GM19099 (cell line): ENCODE data around the gene TBXAS1.

Experiments used
- POLR2A ChIP-seq: IDR thresholded peaks from 3 replicates; pipeline ENCODE4 v1.6.1; 2011; ENCODE audit warnings: low read depth; ENCODE audit not compliant: insufficient read length; ENCODE audit errors: extremely low read depth

TBXAS1 gene

DNA sequence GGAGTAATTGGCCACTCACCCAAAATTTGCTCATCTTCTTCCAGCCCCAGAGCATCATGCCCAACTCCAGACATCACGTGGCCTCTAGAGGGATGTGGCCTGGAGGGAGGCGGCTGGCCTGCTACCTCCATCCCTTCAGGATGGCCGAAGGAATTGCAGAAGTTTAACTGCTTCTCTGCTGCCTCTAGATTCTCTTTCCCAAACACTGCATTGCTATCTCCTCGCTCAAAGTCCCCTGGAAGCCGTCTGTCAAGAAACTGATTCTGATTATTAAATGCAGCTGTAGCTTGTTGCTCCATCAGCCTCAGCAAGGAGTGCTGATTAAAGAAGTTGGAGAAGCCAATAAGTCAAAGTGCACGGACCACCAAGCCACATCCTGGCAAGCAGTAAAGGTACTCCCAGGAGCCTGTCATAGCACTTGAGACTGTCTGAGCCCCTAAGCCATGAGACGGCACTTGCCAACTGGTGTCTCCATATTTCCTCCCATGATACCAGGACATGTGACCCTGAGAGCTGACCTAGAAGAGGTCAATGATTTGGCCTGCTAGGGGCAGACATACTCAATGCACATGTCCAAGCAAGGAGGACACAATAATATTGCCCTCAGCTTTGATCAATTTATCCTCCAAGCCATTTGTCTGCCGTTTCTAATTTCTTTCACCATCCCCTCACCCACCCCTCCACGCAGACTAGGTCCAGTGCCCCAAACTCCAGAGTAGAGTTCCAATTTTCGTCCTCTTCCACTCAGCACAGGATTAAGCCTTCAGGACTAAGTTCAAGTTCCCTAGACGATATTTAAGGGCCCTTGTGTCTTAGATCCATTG lies 84.2 kb downstream of the TBXAS1 start:
- no peak for TF ChIP-seq POLR2A

DNA sequence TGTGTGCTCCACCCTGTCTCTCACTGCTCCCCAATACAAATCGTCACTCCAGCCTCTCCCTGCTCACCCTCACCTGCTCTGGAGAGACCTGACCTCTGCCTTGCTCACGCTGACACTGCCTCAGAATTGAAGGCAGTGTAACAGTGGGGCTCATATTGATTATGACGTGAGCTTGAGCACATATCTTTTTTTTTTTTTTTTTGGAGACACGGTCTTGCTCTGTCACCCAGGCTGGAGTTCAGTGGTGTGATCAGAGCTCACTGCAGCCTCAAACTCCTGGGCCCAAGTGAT lies 84.7 kb downstream of the TBXAS1 start:
- TF ChIP-seq POLR2A, result no peak

DNA sequence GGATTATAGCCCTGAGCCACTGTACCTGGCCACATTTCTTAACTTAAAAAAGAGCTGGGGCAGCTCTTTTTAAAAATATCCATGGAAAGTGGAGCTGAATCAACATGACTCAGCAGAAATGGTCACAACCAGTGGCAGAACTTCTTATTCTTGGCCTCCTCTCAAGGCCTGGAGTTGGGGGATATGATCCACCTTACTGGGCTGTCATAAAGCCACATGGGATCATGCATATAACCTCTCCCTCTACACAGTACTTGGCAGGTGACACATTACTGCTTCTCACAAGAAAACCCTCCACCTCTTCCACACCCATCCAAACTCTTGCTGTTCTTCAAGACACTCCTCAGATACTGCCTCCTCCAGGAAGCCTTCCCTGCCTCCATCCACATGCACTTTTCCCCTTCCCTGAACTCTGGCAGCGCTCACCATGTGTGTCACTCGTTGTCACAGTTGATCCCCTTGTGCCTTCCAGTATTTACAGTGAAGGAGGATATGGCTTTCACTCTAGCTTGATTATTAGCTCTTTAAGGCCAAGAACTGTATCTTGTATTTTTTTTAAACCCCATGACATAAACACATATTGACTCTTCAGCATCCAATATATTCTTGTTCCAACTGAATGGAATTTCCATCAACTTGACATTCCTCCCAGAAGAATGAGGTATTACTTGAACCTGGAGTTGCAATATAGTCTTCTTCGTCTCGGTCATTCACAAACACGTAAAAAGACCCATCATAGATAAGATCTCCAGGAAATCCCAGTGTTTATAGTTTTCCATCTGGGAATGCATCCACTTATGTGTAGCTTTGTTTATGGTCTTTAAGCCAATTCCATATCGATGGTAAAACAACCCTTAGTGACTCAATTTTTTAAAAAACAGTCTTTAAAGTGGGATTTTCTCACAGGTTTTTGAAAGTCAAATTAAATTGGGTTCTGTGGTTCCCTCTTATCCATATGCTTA lies 85.5 kb downstream of the TBXAS1 start:
- TF ChIP-seq POLR2A, result no peak

DNA sequence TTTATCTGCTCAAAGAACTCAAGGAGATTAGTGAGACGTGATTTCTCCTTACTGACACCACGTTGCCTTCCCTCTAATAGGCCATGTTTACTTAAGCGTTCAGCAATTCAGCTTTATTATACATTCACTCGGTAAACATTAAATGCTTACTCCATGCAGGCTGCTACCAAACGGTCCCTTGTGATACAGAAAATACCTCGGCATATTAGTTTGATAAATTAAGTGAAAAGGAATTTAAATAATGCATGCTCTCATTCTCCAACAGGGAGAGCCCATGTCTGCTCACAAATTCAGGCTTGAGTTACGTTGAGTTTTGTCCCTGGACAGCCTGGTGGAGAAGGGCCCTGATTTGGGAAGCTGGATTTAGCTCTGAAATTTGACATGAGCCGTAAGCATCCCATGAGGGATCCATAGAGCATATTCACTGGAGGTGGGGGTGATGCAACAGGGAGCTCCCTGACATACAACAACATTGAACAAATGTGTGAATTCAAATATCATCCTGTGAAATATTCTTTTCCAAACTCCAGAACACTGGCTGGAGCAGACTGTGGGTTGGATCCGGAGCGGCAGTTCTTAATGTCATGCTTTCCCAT lies 86.3 kb downstream of the TBXAS1 start:
- TF ChIP-seq POLR2A, result no peak

DNA sequence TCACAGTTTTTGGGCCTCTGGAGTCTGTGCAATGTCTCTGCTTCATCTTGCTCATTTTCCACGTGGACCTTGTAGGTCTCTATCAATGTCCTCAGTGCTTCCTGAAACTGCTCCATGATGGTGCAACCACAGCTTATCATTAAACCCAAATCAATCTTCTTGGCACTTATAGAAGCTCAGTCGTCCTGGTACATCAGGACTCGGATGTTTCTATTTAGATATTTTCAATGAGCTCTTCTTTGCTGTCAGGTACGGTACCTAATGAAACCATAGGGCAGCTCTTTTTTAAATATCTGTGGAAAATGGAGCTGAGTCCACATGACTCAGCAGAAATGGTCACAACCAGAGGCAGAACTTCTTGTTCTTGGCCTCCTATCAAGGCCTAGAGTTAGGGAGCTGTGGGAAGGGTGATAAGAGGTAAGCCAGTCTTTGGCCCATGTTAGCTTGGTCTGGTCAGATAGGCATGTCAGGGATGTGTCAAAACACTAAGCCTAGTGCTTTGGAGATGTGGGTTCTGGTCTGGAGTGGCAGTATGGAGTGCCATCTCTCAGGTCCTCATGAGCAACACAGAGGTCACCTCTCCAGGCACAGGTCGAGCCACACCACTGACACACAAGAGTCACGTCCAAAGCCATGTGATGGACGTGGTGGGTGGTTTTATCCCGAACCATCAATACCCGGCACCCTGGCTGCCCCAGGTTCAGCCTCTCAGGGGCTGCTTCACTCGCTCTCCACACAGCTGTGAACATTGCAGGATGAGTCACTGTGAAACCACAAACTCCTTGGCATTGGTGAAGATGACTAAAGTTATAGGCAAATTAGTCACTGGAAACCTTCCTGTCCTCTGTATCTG lies 87.0 kb downstream of the TBXAS1 start:
- no peak for TF ChIP-seq POLR2A

DNA sequence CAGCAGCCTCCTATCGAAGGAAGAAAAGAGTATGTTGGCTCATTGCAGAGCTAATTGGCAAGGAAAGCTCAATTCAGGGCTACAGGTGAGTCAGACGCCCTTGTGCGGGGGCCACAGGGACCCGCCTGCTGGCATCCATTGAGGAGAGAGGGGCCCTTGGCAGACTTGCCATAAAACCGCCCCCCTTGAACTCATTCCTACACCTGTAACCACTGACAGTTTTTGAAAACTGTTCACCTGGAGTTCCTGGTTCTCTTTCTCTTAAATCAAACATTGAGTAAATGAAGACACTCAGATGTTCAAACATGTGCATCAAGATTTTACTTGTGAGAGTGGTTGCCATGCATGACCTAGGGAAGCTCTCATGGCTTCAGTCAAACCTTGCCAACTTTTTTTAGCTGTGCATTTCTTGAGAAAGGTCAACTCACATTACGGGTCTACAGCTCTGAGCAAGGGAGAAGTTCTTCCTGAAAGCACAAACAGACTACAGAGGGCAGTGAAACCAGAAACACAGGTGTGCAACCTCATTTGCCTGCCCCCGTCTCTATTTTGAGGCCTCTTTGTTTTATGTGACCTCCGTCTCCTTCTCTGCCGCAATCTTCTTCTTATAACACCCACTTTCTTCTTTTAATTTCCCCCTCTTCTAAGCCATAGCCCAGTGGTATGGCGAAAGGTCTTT lies 87.8 kb downstream of the TBXAS1 start:
- TF ChIP-seq POLR2A, result no peak

DNA sequence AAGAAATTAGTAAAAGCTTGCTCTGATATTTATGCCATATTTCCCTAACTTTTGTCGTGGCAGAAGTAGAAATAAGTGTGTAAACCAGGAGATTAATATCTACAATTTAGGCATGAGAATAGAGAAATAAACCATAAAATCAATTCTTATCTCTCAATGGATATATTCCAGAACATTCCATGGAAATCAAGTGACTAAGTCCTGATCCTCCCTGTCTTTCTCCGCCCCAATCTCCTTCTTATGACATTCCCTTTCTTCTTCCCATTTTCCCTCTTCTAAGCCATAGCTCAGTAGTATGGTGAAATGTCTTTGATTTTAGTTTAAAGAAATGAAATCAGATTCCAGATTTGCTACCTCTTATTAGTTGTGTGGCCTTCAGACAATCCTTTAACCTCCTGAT lies 88.8 kb downstream of the TBXAS1 start:
- TF ChIP-seq POLR2A, result no peak

DNA sequence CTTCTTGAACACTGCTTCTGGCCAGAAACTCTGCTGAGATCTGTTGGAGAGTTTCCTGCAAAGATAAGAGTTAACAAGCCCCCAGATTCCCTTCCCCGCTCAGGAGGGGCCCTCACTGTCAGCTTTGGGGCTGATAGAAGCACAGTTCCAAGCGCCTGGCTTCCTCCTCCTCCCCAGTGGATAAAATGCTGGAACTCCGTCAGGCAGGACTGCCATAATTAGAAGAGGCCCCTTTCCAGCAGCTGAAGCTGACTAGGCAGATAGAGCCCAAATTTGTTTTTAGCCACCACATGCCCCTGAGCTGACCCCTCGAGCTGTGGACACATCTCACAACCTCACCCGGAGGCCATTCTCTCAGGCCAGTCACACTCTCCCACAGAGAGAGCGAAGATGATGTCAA lies 89.4 kb downstream of the TBXAS1 start:
- no peak for TF ChIP-seq POLR2A

DNA sequence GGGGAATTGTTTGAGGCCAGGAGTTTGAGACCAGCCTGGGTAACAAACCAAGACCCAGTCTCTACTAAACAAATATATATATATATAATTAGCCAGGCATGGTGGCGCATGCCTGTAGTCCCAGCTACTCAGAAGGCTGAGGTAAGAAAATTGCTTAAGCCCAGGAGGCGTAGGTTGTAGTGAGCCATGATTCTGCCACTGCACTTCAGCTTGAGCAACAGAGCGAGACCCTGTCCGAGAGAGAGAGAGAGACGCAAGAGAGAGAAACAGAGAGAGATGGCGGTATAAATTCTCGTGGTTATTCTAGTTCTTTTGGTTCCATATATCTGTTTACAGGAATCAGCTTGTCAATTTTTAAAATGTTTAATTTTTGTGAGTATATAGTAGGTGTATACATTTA lies 94.0 kb downstream of the TBXAS1 start:
- no peak for TF ChIP-seq POLR2A

DNA sequence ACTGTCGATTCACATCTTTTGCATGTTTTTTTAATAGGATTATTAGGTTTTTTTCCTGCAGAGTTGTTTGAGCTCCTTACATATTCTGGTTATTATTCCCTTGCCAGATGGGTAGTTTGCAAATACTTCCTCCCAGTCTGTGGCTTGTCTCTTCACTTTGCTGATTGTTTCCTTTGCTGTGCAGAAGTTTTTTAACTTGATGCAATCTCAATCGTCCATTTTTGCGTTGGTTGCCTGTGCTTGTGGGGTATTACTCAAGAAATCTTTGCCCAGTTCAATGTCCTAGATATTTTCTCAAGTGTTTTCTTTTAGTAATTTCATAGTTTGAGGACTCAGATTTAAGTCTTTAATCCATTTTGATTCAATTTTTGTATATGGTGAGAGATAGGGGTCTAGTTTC lies 95.4 kb downstream of the TBXAS1 start:
- TF ChIP-seq POLR2A, result no peak

DNA sequence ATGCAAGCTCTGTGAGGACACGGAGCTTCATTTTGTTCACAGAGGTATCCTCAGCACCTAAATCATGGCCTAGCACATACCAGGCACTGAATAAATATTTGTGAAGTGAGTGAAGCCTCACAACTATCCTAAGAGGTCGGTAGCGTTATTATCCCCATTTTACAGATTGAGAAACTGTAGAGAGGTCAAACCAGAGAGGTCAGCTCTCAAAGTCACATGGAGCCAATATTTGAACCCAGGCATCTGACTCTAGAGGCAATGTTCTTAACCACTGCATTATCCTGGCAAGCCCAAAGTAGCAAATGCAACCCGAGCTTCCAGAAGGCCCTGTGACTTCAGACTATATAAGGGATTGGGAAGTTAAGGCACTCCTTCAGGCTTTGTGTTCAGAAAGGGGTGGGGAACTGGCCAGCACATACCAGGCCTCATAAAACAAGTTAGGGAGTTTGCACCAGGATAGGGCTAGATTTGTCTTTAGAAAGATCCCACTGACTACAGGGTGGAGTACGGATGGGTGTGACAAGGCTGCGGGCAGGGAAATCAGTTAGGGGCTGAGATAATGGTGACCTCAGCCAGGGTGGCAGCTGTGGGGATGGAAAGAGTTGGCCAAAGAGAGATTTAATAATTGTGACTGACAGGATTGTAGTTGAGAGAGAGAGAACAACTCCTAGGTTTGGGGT lies 101.4 kb downstream of the TBXAS1 start:
- TF ChIP-seq POLR2A, result no peak

DNA sequence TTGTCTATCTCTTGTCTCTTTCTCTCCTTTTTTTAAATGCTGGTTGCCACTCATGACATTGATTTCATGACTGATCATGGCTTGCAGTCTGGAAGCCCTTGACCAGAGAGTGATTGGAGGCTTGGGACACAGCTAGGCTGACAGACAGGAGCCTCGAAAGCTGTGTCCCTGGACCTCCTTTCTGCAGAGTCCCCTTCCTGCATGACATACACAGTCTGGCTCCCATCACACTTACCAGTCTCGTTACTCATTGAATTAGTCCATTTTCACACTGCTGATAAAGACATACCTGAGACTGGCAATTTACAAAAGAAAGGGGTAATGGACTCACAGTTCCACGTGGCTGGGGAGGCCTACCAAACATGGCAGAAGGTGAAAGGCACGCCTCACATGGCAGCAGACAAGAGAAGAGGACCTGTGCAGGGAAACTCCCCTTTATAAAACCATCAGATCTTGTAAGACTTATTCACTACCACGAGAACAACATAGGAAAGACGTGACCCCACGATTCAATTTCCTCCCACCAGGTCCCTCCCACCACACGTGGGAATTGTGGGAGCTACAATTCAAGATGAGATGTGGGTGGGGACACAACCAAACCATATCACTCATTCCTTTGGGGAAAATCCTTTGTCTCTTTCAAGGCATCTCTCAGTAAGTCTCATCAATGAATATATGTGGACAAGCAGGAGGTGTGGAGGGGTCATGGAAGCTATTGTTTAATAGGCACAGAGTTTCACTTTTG lies 102.3 kb downstream of the TBXAS1 start:
- TF ChIP-seq POLR2A, result no peak

DNA sequence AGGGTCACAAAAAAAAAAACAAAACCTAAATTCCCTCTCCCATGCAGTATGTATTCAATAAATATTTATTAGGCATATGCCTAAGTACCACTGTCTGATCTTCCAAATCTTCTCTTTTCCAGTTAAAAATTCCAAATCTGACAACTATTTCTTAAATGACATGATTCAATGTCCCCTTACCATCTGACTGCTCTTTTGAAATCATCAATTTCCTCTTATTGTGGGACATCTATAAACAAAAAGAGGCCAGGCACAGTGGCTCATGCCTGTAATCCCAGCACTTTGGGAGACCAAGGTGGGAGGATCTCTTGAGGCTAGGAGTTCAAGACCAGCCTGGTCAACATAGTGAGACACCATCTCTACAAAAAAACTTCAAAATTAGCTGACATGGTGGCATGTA lies 103.5 kb downstream of the TBXAS1 start:
- TF ChIP-seq POLR2A, result no peak
